Measurements from ENCODE around the gene SHH.

The SHH gene

GRCh38 chr7:155806096-155806871 is 6.0 kb downstream of the SHH start:
- DNase-seq (ENCODE audit: low spot score): no peak

GRCh38 chr7:155805826-155806095 is 6.5 kb downstream of the SHH start:
- DNase-seq (ENCODE audit: low spot score): no peak

- peak; percentile 65 for DNase-seq (ENCODE audit: low spot score)
Measured at GRCh38 chr7:155804897-155805825, 7.1 kb downstream of the SHH start.

- DNase-seq (ENCODE audit: low spot score): no peak
Measured at GRCh38 chr7:155804431-155804831, 7.8 kb downstream of the SHH start.

- no peak for DNase-seq (ENCODE audit: low spot score)
Measured at GRCh38 chr7:155803418-155804376, 8.6 kb downstream of the SHH start.

GRCh38 chr7:155802906-155803417 is 9.3 kb downstream of the SHH start:
- no peak for DNase-seq (ENCODE audit: low spot score)

- no peak for DNase-seq (ENCODE audit: low spot score)
Measured at GRCh38 chr7:155802291-155802690, 10.0 kb downstream of the SHH start.

- no peak for DNase-seq (ENCODE audit: low spot score)
Measured at GRCh38 chr7:155800741-155801267, 11.5 kb downstream of the SHH start.

GRCh38 chr7:155800301-155800700 is 12.0 kb downstream of the SHH start:
- DNase-seq (ENCODE audit: low spot score): no peak

GRCh38 chr7:155799514-155799913 is 12.7 kb downstream of the SHH start:
- DNase-seq (ENCODE audit: low spot score): no peak

GRCh38 chr7:155798673-155799439 is 13.4 kb downstream of the SHH start:
- no peak for DNase-seq (ENCODE audit: low spot score)

GRCh38 chr7:155797262-155798250 is 14.7 kb downstream of the SHH start:
- DNase-seq (ENCODE audit: low spot score): no peak

- DNase-seq (ENCODE audit: low spot score): peak; percentile 31
Measured at GRCh38 chr7:155796381-155797261, 15.6 kb downstream of the SHH start.

- DNase-seq (ENCODE audit: low spot score): no peak
Measured at GRCh38 chr7:155795951-155796350, 16.3 kb downstream of the SHH start.

- no peak for DNase-seq (ENCODE audit: low spot score)
Measured at GRCh38 chr7:155795401-155795800, 16.9 kb downstream of the SHH start.

- DNase-seq (ENCODE audit: low spot score): no peak
Measured at GRCh38 chr7:155794196-155794595, 18.1 kb downstream of the SHH start.

- no peak for DNase-seq (ENCODE audit: low spot score)
Measured at GRCh38 chr7:155793720-155794119, 18.5 kb downstream of the SHH start.

GRCh38 chr7:155792999-155793560 is 19.2 kb downstream of the SHH start:
- DNase-seq (ENCODE audit: low spot score): no peak

All from SK-N-DZ (cell line).